Mucosa of descending colon (tissue), 3 donors: ENCODE data around the gene KDM4B. TPM values are rescaled to one million over a fixed set of nuclear protein-coding genes. Genes with fewer than 3 reads are reported as not detected.

Experiments
- ATAC-seq: fragments of 200-7000 bp; cut with Tn5 transposase; one replicate; pipeline ENCODE4 v1.9.1; 2020; ENCODE audit warnings: mild to moderate bottlenecking, moderate library complexity
- DNase-seq, 3 donors: peaks; one replicate each; pipeline ENCODE4 v3.0.0-alpha.2; 2020
- H3K36me3 ChIP-seq: fragments of 200-600 bp; one replicate; pipeline ENCODE4 v1.8.0; 2021; ENCODE audit warnings: low read depth, mild to moderate bottlenecking
- H3K4me1 ChIP-seq: fragments of 200-600 bp; one replicate; pipeline ENCODE4 v1.8.0; 2021; ENCODE audit warnings: low read depth, mild to moderate bottlenecking
- H3K4me3 ChIP-seq: fragments of 200-600 bp; one replicate; pipeline ENCODE4 v1.8.0; 2021; ENCODE audit warnings: mild to moderate bottlenecking
- H3K9me3 ChIP-seq: fragments of 200-600 bp; one replicate; pipeline ENCODE4 v1.8.0; 2021; ENCODE audit warnings: mild to moderate bottlenecking
- intact Hi-C, 2 donors: fragments of 100-400 bp; cut with DNase I in 1 of 2; cut with micrococcal nuclease in 1 of 2; formaldehyde crosslinking; loops; one replicate each; pipeline versions ENCODE4 v1.11.0 to v1.11.1; 2022; cut with DNase I, micrococcal nuclease
- total RNA-seq, 3 donors: library from RNA; stranded (reverse); fragmentation: NEBNext Ultra II Directional in 2 of 3; extraction: Animal tissue kit (Norgen Biotek cat#: 25700) in 2 of 3; gene quantifications; one replicate each; pipeline versions ENCODE4 v1.2.1 to v1.2.4, GENCODE V29; 2021 to 2023
- TF ChIP-seq, protein P1 (sequence below): fragments of 200-600 bp; IDR thresholded peaks from one replicate; pipeline ENCODE4 v1.8.0; 2022; ENCODE audit warnings: antibody characterized with exemption, mild to moderate bottlenecking
- donor health status: DM: no; HTN: no; CAD: no; lungs with moderate emphysema.
- donor health status: DM: no; HTN: no; CAD: no.
- donor health status: DM: no; HTN: yes; CAD: no.

Gene KDM4B
- total RNA-seq, 3 donors from 2014 or later, result 42.7 to 53.8 (median 50.0) TPM

DNA sequence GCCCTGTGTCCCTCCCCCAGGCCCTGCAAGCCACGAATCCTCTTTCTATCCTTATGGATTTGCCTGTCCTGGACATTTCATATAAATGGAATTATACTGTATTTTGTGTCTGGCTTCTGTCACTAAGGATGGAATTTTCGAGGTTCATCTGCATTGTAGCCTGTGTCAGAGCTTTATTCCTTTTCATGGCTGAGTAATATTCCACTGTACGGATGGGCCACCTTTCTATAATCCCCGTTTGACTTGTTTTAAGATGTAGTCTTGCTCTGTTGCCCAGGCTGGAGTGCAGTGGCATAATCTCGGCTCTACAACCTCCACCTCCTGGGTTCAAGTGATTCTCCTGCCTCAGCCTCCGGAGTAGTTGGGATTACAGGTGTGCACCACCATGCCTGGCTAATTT lies 3.9 kb upstream of the KDM4B start:
- Histone ChIP-seq H3K9me3 (no peaks in the 10 kb centered on the region), H3K36me3 (peaks cover 4% of the 10 kb centered on the region), H3K4me3 (no peak overlapping the region), H3K4me1 (peaks cover 6% of the 10 kb centered on the region)
- ATAC-seq (no peak), DNase-seq (no peak)
- intact Hi-C loops, result no loop called here
- TF ChIP-seq, protein P1, sequence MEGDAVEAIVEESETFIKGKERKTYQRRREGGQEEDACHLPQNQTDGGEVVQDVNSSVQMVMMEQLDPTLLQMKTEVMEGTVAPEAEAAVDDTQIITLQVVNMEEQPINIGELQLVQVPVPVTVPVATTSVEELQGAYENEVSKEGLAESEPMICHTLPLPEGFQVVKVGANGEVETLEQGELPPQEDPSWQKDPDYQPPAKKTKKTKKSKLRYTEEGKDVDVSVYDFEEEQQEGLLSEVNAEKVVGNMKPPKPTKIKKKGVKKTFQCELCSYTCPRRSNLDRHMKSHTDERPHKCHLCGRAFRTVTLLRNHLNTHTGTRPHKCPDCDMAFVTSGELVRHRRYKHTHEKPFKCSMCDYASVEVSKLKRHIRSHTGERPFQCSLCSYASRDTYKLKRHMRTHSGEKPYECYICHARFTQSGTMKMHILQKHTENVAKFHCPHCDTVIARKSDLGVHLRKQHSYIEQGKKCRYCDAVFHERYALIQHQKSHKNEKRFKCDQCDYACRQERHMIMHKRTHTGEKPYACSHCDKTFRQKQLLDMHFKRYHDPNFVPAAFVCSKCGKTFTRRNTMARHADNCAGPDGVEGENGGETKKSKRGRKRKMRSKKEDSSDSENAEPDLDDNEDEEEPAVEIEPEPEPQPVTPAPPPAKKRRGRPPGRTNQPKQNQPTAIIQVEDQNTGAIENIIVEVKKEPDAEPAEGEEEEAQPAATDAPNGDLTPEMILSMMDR, result no peak

DNA sequence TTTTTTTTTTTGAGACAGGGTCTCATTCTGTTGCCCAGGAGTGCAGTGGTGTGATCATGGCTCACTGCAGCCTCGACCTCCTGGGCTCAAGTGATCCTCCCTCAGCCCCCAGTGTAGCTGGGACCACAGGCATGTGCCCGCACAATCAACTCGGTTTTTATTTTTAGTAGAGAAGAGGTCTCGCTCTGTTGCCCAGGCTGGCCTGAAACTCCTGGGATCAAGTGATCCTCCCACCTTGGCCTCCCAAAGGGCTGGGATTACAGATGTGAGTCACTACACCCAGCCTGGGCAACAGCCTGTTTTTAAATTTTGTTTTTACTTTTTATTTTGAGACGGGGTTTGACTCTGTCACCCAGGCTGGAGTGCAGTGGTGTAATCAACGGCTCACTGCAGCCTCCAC lies 2.3 kb upstream of the KDM4B start:
- Histone ChIP-seq H3K4me1 (peaks cover 18% of the 10 kb centered on the region), H3K9me3 (no peaks in the 10 kb centered on the region), H3K4me3 (no peak overlapping the region), H3K36me3 (peaks cover 4% of the 10 kb centered on the region)
- ATAC-seq (no peak), DNase-seq (no peak)
- TF ChIP-seq, protein P1, result no peak
- intact Hi-C loops, result no loop called here

DNA sequence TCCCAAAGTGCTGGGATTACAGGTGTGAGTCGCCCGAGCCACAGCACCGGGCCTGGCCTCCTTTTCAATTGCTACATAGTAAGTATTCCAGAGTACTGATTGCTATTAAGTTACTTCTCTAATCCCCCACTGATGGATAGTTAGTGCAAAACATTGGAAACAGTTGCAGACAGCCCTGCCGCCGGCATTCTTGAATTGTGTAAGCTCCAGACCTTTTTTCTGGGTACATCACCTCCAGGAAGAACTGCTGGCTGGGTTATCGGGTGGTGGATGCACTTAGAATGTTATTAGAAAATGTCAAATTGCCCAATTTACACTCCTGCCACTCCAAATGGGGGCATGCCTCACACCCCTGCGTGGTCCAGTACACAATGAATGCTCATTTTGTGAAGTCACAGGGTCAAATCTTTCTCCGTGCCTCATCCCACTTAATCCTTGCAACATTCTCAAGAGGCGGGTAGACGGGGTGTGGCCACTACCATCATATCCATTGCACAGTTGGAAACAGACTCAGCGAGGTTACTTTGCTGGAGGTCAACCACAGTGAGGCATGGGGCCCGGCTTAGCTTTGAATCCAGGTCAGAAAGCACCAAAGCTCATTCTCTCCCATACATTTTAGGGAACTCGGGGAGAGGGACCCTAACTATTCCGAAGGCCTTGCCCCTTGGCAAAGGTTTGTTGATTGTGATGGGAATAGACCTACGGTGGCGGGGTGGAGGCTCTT lies 1.0 kb upstream of the KDM4B start:
- no peaks in the 10 kb centered on the region for H3K9me3 ChIP-seq
- H3K4me1 ChIP-seq, result peaks cover 26% of the 10 kb centered on the region
- DNase-seq (no peak), ATAC-seq (no peak)
- intact Hi-C loops, result no loop called here
- H3K4me3 ChIP-seq, result no peak overlapping the region
- H3K36me3 ChIP-seq, result peaks cover 4% of the 10 kb centered on the region
- TF ChIP-seq, protein P1, result no peak

DNA sequence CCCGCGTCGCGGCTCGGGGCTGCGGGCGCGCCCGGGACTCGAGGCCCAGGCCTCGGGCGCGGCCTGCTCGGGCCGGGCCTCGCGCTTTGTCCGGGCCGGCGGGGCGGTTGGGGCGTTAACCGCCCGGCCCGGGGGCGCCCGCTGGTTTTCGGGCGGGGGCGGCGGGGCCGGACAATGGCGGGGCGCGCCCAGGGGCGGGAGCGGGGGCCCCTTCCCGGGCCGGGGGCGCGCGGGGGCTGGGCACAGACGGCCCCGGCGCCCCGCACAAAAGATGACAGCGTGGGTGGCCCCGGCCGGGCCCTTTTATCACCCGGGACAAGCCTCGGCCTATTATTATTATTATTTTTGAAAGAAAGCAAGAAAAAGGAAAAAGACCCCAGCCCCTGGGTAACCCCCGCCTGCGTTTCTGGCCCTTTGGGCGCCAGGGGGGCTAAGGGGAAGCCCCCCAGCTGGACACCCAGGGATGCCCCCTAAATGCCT lies 419 bp downstream of the KDM4B start:
- intact Hi-C loops, result no loop called here
- DNase-seq (no peak), ATAC-seq (no peak)
- Histone ChIP-seq H3K9me3 (no peaks in the 10 kb centered on the region), H3K4me3 (peak overlapping the region; percentile 51), H3K36me3 (peaks cover 4% of the 10 kb centered on the region), H3K4me1 (peaks cover 26% of the 10 kb centered on the region)
- TF ChIP-seq, protein P1, result no peak

DNA sequence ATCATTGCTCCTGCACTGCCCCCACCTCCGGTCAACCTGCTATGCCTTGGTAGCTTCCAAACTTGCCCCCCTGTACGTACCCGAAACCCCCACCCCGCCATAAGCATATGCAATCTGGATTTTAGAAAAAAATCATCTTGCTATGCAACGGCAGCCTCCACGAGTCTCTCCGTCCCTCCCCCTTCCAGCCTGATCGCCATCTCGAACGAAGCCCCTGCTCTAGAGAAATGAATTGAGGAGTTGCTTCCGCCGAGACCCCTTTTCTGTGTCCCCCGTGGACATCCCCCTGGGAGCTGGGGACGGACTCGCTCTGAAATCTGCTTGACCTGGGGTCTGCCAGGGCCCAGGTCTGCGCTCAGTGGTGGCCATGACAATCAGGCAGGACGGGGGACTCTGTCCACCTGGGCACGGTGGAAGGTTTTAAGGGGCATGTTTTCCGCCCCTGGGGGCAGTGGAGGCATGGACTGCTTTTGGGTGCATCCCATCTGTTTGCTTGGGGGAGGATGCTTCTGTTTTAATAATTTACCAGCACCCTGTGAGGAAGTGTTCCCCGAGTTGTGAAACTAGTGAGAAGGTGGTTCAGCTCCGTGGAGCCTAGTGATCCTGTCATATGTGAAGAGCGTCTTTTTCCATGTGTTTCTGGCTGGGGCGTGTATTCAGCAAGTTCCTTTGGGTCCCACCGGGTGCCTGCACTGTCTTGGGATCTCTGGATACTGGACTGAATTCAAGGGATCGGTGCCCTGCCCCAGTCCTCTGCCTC lies 1.0 kb downstream of the KDM4B start:
- Histone ChIP-seq H3K4me1 (peaks cover 26% of the 10 kb centered on the region), H3K9me3 (no peaks in the 10 kb centered on the region), H3K36me3 (peaks cover 4% of the 10 kb centered on the region), H3K4me3 (peak overlapping the region; percentile 51)
- TF ChIP-seq, protein P1, result no peak
- no peak for ATAC-seq
- intact Hi-C loops, result no loop called here
- peak in 1 of 3 donors; percentile 33 for DNase-seq
